CD1c-positive myeloid dendritic cell (primary cell): ENCODE data around the gene HOXA13.
A peak's percentile ranks its signal among the peaks of the same experiment; 100 is the strongest.

ENCODE experiments used
- DNase-seq: peaks from one replicate; pipeline ENCODE4 v3.0.0-alpha.2; 2016; ENCODE audit errors: extremely low spot score

HOXA13 gene

GRCh38 chr7:27159266-27160144 lies 40.4 kb downstream of the HOXA13 start:
- no peak for DNase-seq

DNA sequence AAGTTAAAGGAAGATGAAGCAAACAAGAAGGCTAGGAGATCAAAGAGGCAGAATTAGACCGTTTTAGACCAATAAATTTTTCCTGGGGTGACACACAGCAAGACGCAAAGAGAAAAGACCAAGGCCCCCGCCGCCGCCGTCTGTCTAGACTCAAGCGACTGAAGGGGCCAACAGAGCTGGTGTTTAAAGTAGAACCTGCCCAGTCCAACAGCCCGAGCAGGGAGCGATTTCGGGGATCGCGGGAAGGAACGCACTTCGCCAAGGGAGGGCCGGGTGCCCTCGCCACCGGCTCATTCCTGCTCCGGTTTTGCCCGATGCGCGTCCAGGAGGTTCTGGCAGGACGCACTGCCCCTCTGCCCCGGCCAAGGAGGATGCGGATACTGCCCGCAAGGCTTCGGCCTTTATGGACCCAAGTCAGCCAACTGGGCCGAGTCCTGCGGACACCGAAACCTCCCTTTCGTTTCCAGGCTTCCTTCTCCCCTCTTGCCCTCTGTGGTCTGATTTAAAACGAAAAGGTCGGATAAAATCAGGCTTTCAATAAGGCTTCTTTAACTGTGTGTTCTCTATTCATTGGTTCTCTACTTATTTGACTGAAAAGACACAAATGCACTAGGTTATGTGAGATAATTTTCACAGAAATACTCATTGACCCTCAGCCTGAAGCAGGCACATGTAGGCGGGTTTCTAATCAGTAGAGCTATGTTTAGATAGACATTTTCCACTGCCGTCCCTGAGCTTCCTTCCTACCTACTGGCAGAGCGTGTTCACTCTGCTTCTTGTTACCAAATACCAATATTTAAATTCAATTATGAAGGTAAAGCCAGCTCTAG lies 41.2 kb downstream of the HOXA13 start:
- no peak for DNase-seq

GRCh38 chr7:27157702-27158431 lies 42.0 kb downstream of the HOXA13 start:
- DNase-seq, result no peak

DNA sequence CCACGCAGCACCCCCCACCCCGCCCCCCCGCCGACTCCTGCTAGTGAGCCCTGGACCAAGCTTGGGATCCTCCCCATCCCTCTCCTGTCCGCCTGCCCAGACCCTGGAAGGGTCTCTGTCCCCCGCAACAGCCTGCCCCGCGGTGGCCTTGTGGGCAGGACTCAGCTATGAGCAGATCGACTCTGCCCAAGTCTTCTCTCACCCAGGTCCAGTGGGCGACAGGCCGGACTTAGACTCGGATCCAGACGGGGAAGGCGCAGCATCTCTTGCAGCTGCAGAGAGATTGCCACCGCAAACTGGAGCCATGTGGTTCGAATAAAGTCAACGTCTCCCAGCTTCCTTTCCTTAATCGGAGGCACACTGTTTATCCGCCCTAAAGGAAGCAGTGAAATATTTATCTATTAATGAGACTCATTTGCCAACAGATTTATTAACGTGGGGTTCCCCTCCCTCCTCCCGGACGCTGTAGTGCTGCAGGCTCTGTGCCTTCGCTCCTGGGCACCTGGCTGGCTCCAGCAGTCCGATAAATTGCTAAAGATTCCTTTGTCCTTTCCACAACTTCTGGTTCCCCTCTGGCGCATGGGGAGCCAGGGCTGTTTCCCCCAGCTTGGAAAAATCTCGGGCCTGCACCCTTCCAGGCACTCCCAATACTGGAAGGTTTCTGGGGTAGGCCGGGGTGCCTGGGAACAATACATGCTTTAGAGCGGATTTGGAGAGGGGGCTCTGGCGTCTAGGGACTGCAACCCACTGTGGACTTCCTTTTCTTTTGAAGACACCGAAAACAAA lies 42.8 kb downstream of the HOXA13 start:
- no peak for DNase-seq

GRCh38 chr7:27156508-27156898 lies 43.4 kb downstream of the HOXA13 start, which contains the start of gene HOXA7:
HOXA7 (minus strand) TSS chr7:27156675; CDS start chr7:27156545, 130 bp downstream.
- DNase-seq, result no peak

- DNase-seq, result no peak
These were observed 43.9 kb downstream of the HOXA13 start for GRCh38 chr7:27155816-27156507.

GRCh38 chr7:27154901-27155815 lies 44.7 kb downstream of the HOXA13 start:
- DNase-seq, result no peak

GRCh38 chr7:27154369-27154768 lies 45.5 kb downstream of the HOXA13 start:
- no peak for DNase-seq

DNA sequence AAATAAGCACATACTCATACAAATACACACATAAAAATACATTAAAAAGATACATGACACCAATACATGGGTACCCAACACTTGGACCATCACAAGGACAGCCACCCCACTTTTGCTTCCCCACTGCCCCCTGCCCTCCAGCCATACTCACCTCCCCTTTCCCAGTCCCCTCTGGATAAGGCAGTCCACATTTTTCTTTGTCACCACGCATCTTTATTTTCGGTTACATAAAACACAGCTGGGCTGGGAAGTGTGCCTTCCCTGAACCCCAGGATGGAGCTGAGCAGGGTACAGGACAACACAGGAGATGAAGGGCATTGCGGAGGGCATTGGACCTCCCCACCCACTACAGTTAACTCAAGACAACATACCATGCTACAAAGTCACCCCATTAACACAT lies 46.4 kb downstream of the HOXA13 start:
- DNase-seq, result no peak

DNA sequence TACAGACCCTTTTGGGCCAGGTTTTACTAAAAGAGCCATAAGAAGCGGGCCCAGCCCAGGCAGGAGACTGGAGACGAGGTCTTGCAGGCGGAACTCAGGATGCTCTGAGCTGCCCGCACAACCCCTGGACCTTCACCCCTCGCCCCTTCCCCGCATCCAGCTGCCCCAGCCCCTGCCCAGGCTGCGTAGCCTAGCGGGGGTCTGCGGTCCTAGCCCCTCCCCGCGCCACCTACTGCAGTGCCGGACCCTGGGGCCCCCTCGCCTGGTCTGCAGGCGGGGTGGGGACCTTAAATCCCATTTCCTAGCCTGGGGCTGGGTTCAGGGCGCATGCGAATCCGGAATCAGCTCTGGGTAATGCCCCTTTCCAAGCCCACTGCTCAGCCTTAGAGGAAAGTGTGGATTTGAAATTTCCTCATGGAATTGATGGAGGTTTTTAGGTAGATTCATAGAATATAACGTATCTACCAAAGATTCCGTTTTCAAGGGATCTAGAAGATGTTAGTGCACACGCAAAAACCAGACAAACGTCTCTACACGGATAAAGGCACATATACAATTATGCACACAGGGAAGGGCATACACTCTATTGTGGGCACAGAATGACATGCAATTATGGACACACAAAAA lies 47.0 kb downstream of the HOXA13 start:
- DNase-seq, result no peak

DNA sequence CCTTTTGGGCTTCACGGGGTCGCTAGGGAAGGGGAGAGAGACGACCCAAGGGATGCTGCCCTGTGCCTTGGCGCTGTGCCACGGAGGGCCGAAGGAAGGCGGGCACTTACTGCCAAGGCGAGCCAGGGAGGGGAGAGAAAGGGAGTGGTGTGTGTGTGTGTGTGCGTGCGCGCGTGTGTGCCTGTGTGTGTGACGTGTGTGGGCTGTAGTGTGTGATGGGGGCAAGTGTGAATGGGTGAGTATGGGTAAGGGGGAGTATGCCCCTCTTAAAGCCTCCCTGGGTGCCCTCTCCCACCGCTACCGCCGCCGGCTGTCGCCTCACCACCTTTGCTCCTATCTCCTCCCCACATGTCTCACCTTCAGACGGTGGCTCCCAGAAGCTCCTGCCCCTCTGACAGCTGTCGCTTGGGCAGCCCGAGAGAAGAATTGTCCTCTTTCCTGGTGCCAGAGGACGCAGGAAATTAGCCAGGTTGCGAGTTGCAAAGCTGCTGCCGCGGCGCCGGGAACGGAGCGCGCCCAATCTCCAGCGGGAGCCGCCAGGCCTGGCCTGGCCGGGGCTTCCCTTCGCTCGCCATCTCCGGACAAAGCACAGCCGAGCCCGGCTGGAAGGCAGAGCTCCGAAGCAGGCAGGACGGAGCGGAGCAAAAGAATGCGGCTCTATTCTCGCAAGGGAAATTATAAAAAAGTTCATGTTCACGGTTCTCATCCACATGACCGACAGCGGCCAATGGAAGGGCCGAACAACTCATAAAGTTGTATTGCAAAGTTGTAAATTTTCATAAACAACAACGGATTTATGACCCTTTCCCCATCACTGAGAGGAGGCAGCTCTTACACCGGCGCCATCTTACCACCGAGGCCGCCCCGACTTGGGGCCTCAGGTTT lies 47.7 kb downstream of the HOXA13 start, which contains the start of gene HOXA3:
HOXA3 (minus strand) TSS at position 653 of the 885 bp plus-strand sequence. CDS start 41,943 bp downstream, outside the sequence.
- DNase-seq, result no peak

- no peak for DNase-seq
These were observed 48.5 kb downstream of the HOXA13 start for GRCh38 chr7:27151341-27151930.

DNA sequence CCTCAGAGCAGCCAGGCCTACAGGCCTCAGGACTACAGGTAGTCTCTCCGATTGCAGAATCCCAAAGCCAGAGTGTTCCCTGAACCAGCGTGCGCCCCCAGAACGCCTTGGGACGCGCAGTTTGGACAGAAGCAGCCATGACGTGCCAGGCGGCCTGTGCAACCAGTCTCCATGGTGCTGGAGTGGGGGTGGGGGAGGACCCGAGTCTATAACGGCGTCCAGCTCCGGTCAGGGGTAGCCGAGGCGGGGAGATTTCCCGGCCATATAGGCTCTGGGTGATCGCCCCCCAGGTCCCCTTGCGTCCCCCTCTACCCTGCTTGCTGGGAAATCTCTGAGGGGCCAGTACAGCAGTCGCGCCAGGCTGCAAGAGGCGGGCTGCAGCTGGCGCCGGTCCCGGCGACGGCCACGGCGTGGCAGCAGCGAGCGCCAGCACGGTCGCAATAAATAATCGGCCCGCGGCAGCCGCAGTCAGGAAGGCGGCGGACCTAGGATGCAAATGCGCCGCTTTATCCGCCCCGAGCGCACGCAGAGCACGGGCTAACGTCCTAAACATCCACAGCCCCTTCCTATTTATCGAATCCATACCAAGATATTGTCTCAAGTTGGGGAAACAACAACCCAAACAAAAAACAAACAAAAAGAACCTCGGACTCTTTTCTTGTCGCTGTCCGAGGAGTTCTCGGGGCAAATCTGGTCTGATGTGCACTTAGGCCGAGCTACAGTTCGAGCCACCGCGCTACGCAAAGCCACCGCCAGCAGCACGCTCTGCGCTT lies 49.1 kb downstream of the HOXA13 start:
- peak; percentile 81 for DNase-seq

DNA sequence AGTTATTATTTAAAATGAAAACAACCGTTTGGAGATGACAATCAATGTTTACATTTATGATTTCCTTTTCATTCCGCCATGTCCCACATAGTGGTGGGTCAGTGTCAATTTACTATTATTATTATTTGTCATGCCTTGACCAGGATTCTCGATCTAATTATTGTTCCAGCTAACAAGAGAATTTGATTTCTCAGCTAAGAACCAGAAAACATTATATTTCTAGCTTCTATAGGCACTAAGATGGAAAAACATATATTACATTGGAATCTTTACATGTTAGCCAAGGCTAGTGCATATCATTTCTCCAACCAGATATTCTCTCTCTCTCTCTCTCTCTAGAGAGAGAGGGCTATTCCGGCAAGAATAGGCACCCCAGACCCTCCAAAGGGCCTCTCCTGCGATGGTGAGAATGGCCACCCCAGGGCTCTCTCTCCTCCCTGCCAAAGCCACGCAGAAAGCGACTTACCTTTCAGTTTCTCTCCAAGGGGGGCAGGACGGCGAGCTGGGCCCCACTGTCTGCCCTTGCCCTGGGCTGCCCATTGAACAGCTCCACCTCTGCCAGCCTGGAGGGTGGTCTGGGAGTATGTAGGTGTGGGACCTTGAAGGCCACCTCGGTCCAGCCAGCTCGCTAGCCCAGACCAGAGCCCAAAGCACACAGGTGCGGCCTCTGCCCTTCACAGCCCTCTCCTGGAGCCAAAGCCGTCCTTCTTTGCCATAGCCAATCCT lies 49.9 kb downstream of the HOXA13 start:
- DNase-seq, result no peak

DNA sequence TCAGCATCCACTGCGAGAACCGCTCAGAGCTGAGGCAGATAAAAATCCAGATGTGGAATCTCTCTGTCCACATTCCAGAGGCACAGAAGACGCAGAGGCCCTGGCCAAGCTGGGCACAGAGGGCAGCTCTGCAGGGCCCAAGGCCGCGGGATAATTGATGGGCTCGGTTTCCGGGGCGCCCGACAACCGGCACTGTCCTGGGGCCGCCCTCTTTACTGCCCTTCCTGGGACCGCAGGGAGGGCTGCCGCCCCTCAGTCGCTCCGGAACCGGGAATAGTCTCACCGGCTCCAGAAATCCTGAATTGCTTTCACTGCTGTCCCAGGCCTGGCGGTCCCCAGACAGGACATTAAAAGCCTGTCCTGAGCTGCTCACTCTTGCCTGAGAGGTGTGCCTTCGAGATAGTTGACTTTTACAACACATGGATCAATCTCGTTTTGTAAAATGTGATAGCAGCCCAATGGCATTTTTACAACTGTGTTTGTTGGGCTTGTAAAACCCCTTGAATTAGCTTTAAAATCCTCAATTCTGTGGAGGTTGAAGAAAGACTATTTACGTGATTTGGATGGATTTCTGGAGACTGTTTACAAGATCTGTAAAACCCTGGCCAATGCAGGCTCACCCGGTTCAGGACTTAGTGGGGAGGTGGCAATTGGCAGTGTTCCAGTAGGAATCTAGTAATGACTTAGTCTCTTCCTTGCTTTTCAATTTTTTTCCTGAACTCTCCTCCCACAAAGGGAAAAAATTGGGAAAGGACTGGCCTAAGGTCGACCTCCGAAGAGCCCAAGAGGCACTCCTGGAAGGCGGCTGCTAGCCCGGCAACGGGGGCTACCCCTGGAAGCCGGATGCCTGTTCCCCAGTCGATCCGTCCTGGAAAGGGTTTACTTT lies 50.9 kb downstream of the HOXA13 start:
- DNase-seq, result no peak
